Epithelial cell of prostate (primary cell): ENCODE measurements around the gene LSM12.
"Not testable (repeated sequence)": the region's sequence is repeated elsewhere in the genome, so short reads cannot be mapped to it uniquely, and the experiment has no call there.

Source experiments
- DNase-seq: peaks from one replicate; pipeline ENCODE4 v3.0.0-alpha.2; 2011; ENCODE audit warnings: low read depth, low spot score
- H3K27ac ChIP-seq: fragments of 450-650 bp; 2 replicates; pipeline ENCODE4 v1.5.1; 2017; ENCODE audit warnings: mild to moderate bottlenecking

LSM12 gene

GRCh38 chr17:44012391-44012790 is 54.1 kb downstream of the LSM12 start:
- DNase-seq: no peak
- H3K27ac ChIP-seq: no peak overlapping the region

- no peak overlapping the region for H3K27ac ChIP-seq
- DNase-seq: no peak
These were observed 54.6 kb downstream of the LSM12 start for GRCh38 chr17:44011876-44012275.

GRCh38 chr17:44010966-44011647 is 55.4 kb downstream of the LSM12 start:
- DNase-seq: no peak
- no peak overlapping the region for H3K27ac ChIP-seq

- no peak overlapping the region for H3K27ac ChIP-seq
- DNase-seq: no peak
These were observed 58.1 kb downstream of the LSM12 start for GRCh38 chr17:44008205-44008909.

GRCh38 chr17:44007346-44008204 is 58.9 kb downstream of the LSM12 start:
- DNase-seq: no peak
- H3K27ac ChIP-seq: peak overlapping the region; percentile 86

DNA sequence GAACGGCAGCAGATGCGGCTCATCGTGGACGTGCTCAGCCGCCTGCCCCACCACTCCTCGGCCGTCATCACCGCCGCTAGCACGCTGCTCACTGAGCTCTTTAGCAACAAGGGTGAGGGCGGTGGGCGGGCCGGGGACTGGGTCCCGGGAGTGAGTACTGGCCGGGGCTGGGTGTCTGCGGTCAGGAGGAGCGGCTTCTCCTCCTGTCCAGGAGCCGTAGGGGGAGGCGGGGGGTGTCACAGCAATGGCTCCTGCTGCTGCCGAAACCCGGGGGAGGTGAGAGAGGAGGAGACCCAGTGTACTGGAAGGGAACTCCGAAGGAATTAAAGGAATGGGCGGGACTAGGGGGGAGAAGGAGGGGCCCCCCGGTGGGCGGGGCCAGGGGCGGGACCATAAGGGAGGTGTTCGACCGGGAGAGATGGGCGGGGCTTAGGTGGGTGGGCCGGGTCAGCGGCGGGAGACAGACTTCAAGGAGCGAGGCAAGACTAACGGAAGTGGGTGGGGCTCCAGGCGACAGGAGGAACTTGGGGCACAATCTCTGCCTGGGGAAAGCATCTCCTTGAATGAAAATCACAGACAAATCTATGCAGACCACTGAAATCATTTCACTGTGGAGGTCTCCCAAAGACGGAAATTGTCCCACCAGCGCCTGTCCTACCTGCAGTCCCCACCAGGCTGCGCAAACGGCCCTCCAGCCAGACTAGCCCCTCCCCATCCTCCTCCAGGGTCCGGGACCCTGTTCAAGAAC is 59.7 kb downstream of the LSM12 start:
- peak overlapping the region; percentile 86 for H3K27ac ChIP-seq
- peak; percentile 79 for DNase-seq

- H3K27ac ChIP-seq: peak overlapping the region; percentile 86
- DNase-seq: no peak
These were observed 60.2 kb downstream of the LSM12 start for GRCh38 chr17:44006272-44006597.

DNA sequence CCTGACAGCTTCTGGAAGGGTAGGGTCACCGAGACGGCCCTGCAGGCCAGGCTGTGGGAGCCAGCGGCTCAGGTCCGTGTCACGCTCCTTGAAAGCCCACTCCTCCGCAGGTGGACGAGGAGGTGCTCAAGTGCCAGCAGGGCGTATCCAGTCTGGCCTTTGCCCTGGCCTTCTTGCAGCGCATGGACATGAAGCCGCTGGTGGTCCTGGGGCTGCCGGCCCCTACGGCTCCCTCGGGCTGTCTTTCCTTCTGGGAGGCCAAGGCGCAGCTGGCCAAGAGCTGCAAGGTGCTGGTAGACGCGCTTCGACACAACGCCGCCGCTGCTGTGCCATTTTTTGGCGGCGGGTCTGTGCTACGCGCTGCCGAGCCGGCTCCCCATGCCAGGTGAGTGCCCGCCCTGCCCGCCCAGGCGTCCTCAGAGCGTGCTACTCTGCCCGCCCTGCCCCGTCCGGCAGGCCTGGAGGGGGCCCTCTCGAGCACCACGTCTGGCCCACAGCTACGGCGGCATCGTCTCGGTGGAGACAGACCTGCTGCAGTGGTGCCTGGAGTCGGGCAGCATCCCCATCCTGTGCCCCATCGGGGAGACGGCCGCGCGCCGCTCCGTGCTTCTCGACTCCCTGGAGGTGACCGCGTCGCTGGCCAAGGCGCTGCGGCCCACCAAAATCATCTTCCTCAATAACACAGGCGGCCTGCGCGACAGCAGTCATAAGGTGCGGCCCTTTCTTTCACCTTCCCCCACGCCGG is 60.8 kb downstream of the LSM12 start:
- DNase-seq: no peak
- peak overlapping the region; percentile 86 for H3K27ac ChIP-seq

DNA sequence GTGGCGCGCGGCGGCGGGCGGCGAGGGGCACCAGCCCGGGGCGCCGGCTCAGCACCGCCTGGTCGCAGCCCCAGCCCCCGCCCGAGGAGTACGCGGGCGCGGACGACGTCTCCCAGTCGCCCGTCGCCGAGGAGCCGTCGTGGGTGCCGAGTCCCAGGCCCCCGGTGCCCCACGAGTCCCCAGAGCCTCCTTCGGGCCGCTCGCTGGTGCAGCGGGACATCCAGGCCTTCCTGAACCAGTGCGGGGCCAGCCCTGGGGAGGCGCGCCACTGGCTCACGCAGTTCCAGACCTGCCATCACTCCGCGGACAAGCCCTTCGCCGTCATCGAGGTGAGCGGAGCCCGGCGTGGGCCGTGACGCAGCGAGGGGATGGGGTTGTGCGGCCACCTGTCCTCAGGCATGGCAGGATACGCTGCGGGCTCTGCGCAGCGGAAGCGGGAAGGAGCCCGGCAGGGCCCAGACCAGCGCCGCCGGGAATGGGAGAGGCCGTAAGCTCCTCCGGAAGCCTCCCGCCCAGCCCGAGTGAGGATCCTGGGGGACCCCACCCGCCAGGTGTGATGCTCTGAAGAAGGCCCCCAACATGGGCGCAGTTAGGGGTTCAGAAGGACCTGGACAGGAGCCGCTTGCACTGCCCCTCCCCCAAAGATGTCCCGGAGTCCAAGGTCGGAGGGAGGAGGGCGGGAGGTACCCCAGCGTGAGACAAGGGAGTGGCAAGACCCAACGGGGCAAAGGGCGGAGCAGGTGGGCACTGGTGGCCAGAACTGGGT is 61.5 kb downstream of the LSM12 start:
- peak overlapping the region; percentile 86 for H3K27ac ChIP-seq
- no peak for DNase-seq

GRCh38 chr17:44004077-44004760 is 62.3 kb downstream of the LSM12 start, which contains the start of gene NAGS:
NAGS (plus strand) TSS chr17:44004622; CDS start chr17:44004664, 42 bp downstream.
- DNase-seq: no peak
- H3K27ac ChIP-seq: peak within 1 kb of the TSS; percentile 86

DNA sequence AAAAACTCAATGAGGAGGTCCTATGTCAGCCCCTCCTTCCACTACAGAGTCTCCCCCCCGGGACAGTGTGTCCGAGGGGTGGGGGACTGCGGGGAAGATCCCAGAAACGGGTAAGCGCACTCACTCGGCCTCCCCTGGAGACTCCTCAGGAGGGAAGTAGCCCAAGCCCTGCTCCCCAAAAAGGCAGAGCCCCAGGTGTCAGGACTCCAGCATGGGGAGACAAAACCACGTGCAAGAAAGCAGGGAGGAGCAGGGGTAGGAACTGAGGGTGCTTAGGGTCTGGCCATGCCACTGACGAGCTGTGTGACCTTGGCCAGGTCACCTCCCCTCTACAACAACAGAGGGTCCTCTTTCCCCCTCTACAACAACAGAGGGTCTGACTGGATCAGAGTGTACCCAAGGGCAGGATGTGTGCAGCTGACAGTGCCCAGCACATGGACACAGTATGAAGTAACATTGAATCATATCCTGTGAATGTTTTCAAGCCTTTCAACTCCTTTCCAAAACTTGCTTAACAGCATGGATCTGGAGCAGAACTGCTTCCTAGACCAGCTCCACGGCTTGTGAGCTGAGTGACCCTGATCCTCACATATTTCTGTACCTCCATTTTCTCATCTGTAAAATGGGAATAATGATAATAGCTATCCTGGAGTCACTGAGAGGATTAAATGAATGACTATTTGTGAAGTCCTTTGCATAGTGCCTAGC is 64.2 kb downstream of the LSM12 start:
- peak overlapping the region; percentile 86 for H3K27ac ChIP-seq
- peak; percentile 44 for DNase-seq

GRCh38 chr17:44001461-44001920 is 65.0 kb downstream of the LSM12 start:
- peak overlapping the region; percentile 86 for H3K27ac ChIP-seq
- DNase-seq: no peak

DNA sequence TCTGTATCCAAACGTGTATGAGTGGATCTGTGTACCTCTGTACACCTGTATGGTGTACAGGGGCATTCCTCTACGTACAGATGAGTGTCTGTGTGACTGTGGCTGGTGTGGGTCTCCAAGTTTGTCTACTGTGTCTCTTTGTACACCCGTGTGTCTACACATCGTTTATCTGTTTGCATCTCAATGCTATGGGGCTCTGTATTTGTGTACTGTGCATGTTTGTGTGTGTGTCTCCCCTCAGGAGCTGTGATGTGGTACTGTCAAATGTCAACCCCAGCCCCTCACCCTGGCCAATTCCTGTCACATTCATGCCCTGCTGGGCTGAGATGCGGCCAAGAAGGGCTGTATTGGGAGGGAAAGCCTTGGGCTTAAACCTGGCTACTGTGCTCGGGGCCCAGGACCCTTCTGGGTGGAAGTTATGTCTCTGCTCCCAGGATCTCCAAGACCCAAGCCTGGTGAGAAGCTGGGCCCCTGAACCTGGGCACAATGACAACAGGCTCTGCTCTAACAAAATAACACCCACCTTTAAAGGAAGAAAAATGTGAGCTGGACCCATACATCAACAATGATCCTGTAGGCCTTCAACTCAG is 65.5 kb downstream of the LSM12 start:
- no peak overlapping the region for H3K27ac ChIP-seq
- DNase-seq: no peak

- no peak for DNase-seq
- H3K27ac ChIP-seq: no peak overlapping the region
These were observed 66.2 kb downstream of the LSM12 start for GRCh38 chr17:44000141-44000860.

- no peak for DNase-seq
- H3K27ac ChIP-seq: no peak overlapping the region
These were observed 67.4 kb downstream of the LSM12 start for GRCh38 chr17:43999024-43999423.

GRCh38 chr17:43998552-43998951 is 67.9 kb downstream of the LSM12 start:
- no peak overlapping the region for H3K27ac ChIP-seq
- no peak for DNase-seq

- H3K27ac ChIP-seq, DNase-seq: not testable (repeated sequence)
These were observed 69.3 kb downstream of the LSM12 start for GRCh38 chr17:43997180-43997579.
